GM19372 (cell line): ENCODE measurements around the gene KANSL1L.
A peak's percentile ranks its signal among the peaks of the same experiment; 100 is the strongest.
"Not testable (repeated sequence)": the region's sequence is repeated elsewhere in the genome, so short reads cannot be mapped to it uniquely, and the experiment has no call there.

Source experiments
- ATAC-seq: cut with Tn5 transposase; IDR thresholded peaks from one replicate; pipeline ENCODE4 v1.9.1; 2021; ENCODE audit warnings: mild to moderate bottlenecking, low read depth, moderate library complexity; ENCODE audit not compliant: unreplicated experiment

Gene KANSL1L

GRCh38 chr2:210171309-210172218 lies at the start of gene KANSL1L:
Gene KANSL1L, minus strand, starts transcription at chr2:210171409. Its CDS starts 16,827 bp downstream, at chr2:210154582.
- peak; percentile 64 for ATAC-seq

- no peak for ATAC-seq
Measured at GRCh38 chr2:210215120-210215519, 43.9 kb upstream of the KANSL1L start.

GRCh38 chr2:210210185-210210584 lies 39.0 kb upstream of the KANSL1L start:
- ATAC-seq, result no peak

- no peak for ATAC-seq
Measured at GRCh38 chr2:210207929-210208328, 36.7 kb upstream of the KANSL1L start.

- no peak for ATAC-seq
Measured at GRCh38 chr2:210203558-210203957, 32.3 kb upstream of the KANSL1L start.

GRCh38 chr2:210203147-210203546 lies 31.9 kb upstream of the KANSL1L start:
- no peak for ATAC-seq

GRCh38 chr2:210199854-210200253 lies 28.6 kb upstream of the KANSL1L start:
- no peak for ATAC-seq

- peak; percentile 56 for ATAC-seq
Measured at GRCh38 chr2:210199186-210199765, 28.1 kb upstream of the KANSL1L start.

- no peak for ATAC-seq
Measured at GRCh38 chr2:210198326-210198725, 27.1 kb upstream of the KANSL1L start.

- ATAC-seq, result no peak
Measured at GRCh38 chr2:210197720-210198119, 26.5 kb upstream of the KANSL1L start.

GRCh38 chr2:210195101-210195852 lies 24.1 kb upstream of the KANSL1L start:
- no peak for ATAC-seq

- ATAC-seq, result no peak
Measured at GRCh38 chr2:210190345-210190744, 19.1 kb upstream of the KANSL1L start.

GRCh38 chr2:210189452-210190138 lies 18.4 kb upstream of the KANSL1L start:
- no peak for ATAC-seq

GRCh38 chr2:210188755-210189154 lies 17.5 kb upstream of the KANSL1L start:
- ATAC-seq, result no peak

GRCh38 chr2:210188190-210188589 lies 17.0 kb upstream of the KANSL1L start:
- no peak for ATAC-seq

GRCh38 chr2:210183936-210184335 lies 12.7 kb upstream of the KANSL1L start:
- ATAC-seq, result not testable (repeated sequence)

- not testable (repeated sequence) for ATAC-seq
Measured at GRCh38 chr2:210181606-210182088, 10.4 kb upstream of the KANSL1L start.

GRCh38 chr2:210181033-210181605 lies 9.9 kb upstream of the KANSL1L start:
- ATAC-seq, result not testable (repeated sequence)

- no peak for ATAC-seq
Measured at GRCh38 chr2:210180477-210180876, 9.3 kb upstream of the KANSL1L start.
